GM11168 (cell line): Measurements from ENCODE around the gene TTLL6.

Experiments
- in situ Hi-C: fragments of 300-500 bp; cut with MboI; formaldehyde crosslinking; loops from one replicate; pipeline ENCODE4 v1.12.0; 2022; ENCODE audit warnings: low sequenced_read_pairs; ENCODE audit not compliant: unreplicated experiment

TTLL6 gene

DNA sequence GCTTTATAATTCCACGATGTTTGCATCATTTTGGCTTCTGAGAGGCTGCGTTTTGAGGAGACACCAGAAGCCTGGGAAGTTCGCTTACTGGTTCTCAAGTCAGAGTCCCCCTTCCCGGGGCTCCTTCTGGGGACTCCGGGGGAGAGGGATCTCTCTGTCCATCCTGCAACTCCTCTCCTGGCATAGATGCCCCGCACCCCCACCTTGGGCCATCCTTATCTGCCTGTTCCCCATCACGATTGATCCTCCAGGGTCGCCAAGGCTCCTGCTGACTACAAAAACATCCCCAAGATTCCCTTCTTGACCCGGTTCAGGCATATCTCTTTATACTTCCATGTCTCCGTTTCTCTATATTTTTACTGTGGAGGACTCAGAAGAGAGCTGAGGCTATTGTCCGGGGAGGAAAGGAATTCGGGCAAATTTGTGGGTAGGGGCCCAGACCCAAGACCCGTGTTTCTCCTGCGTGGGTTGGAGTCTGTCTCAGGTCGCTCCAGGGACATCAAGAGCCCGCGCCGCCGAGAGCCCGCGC is 70.0 kb downstream of the TTLL6 start:
- in situ Hi-C loops: no loop called here

DNA sequence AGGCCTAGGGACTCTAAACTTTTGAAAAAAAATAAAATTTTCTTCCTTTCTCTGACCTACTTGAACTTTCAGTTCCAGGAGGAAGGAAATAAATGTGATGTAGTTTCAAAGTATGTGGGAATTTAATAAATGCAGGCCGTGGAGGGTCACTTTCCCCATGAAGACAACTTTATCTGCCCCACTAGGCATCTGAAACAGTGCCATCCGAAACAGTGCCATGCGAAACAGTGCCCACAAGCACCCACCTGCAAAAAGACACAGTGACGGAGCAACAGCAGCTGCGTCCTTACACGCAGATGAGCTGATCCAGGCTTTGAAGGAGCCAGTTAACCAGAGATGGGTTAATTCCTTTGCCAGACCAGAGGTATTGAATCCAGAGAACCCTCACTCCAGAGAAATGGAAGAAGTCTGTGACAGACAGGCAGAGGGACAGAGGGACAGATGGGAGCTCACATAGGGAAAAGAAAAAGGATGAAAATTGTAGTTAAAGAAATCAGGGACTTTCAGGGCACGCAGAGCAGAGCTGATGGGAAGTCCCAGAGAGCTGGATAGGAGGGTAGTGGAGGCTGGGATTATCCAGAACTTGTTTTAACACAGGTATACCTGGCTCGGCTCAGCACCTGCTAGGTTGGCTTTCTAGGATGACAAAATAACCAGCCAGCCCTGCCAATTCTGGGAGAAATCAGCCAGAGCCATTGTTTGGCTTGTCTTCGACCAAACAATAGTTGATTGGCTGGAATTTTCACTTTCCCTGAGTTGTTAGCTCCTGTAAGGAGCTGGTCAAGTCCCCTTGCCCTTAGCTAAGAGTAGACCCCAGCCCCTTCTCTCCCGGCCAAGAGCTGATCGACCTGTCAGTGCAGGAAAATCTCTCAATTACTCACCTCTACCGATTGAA is 71.4 kb downstream of the TTLL6 start:
- in situ Hi-C loops: no loop called here

DNA sequence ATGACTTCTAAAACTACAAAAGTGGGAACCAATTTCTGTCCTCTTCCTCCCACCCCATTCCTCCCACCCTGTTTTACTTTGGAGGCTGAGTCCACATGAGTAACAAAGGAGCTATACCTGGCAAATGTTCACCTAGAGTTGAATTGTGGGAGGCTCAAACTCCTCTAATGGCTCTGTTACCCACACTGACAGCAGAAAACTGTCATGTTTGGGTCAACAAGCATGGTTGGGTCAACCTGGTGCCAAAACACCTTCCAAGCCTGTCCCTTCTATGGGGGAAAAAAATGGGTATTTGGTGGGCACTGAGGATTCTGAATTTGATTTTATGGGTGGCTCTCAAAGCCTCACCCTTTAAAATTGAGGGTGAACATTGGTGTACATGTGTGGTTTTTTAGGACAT is 76.5 kb downstream of the TTLL6 start:
- in situ Hi-C loops: no loop called here

DNA sequence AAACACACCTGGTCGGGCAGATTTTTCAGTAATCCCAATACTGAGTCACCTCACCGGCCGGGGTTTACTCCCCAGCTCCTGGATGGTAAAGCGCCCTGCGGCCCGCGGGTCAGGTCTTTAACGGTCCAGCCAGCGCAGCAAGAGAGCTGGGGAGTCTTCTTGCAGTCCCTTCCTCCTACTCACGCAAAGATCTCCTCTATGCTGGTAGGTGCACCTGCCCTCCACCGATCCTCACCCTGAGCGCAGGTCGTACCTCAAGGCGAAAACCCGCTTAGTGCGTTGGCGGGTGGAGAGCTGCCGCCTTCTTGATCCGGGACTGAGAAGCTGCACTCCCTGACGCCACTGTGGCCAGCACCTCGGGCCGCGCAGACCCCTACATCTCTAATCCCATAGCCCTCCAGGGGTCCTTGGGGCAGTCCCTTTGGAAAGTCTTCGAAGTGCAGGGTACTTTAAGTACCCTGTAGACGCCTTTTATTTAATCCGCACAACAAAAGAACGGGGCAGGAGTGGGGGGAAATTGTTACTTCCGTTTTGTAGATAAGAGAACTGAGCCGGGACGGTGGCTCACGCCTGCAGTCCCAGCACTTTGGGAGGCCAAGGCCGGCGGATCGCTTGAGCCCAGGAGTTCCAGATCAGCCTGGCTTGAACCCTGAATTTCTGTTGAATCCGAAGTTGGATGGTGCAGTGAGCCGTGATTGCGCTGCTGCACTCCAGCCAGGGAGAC is 78.1 kb downstream of the TTLL6 start:
- in situ Hi-C loops: no loop called here

DNA sequence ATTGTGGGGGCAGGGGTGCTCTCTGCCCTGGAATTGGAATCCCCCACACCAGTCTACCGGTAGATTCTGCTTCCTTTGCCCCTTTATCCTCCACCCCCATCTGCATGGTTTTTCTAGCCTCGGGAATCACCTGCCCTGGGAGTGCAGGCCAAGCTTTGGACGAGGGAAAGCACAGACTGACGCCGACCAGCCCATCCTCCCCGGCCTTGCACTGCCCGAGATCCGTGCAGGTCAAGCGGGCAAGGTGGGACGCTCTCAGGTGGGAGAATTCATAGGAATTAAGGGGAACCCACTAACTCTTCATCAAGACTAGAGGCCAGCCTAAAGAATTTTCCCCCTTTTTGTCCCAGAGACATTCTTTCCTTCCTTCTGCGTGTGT is 78.6 kb downstream of the TTLL6 start:
- in situ Hi-C loops: no loop called here

DNA sequence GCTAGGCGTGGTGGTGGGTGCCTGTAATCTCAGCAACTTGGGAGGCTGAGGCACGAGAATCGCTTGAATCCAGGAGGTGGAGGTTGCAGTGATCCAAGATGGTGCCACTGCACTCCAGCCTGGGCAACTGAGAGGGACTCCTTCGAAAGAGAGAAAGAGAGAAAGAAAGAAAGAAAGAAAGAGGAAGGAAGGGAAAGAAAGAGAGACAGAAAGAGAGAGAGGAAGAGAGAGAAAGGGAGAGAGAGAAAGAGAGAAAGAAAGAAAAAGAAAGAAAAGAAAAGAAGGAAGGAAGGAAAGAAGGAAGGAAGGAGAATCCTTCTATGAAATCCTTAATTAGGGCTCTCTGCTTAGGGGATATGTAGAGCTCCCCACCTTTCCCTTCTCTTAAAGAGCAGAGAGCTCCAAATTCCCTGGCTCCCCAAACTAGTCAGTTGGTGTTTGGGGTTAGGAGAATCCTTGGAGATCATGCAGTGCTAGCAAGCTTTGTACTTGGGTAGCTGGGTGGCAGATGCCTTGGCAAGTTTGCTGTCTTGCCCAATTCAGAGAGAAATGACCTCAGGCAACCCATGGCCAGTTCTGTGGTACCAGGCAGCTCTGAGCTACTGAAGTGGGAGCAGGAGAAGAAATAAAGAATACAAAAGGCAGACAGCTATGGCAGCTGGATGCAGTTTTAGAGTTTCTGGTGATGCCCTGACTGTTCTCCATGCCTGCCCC is 79.5 kb downstream of the TTLL6 start:
- in situ Hi-C loops: no loop called here

DNA sequence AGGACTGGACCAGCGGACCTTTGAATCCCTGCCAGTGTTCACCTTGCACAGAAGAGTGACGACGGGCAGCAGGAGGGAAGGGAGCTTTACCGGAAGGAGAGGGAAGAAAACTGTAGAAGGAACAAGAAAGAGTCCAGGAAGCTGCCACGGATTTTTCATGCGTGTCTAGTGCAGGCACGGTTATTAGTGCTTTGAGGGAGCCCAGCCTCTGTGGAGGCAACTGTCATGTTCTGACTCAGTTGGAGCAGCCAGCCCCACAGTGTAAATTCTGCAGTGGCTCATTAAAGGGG is 82.0 kb downstream of the TTLL6 start:
- in situ Hi-C loops: no loop called here

DNA sequence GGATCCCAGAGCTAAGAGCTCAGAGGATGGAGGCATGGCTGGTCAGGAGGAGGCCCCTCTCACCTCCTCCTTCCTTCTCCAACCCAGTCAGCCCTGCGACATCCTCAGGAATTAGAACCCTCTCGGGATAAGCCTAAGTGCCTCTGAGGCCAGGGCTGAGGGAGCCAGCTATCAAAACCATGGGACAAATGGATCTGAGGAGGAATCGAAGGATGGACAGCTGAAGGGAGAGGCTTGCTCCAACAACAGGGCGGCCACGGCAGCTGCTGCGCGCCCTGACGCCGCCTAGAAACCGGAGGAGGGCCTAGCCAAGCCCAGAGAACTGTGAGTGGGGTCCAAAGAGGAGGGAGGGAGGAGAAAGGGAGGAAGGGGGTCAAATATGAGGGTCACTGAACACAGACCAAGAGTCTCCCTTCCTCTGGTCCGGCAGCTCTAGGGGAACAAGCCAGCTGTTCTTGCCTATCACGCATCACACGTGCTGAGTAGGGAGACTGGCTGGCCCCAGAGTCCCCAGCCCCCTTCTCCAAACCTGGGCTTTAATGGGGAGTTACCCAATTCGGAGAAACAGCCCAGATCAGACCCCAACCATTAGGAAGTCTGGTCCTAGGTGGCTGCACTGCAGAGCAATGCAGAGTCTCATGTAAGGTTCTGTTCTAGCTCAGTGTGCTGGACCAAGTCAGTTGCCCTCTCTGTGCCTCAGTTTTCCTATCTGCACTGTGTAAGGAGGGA is 82.5 kb downstream of the TTLL6 start:
- in situ Hi-C loops: no loop called here

DNA sequence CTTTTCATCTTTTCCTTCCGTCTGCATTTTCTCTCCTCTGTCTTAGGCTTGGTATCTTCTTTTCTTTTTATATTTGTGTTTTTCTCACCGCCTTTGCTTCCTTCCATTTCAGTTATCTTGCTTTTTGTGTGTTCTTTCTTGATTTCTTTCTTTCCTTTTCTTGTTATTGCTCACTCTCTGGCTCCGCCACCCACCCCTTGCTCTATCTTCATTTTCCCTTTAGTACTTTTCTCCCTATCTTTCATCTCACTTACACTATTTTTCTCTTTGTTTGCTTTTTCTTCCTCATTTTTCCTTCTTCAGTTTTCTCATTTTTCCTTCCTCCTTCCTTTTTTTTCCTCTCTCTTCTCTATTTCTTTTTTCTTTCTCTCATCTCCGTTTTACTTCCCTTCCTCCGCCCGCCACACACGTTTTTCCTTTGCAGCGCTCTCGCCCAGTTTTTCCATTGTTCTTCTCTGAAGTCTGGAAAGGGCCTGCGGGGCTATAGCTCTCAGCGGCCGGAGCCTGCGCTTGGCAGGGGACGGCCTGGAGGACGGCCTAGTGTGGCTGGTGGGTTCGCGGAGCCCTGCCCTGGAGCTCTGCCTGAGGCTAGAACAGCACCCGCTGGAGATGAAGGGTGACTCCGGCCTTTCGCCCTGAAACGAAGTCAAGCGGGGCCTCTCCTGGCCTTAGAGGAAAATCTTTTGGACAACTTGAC is 83.2 kb downstream of the TTLL6 start:
- in situ Hi-C loops: no loop called here

DNA sequence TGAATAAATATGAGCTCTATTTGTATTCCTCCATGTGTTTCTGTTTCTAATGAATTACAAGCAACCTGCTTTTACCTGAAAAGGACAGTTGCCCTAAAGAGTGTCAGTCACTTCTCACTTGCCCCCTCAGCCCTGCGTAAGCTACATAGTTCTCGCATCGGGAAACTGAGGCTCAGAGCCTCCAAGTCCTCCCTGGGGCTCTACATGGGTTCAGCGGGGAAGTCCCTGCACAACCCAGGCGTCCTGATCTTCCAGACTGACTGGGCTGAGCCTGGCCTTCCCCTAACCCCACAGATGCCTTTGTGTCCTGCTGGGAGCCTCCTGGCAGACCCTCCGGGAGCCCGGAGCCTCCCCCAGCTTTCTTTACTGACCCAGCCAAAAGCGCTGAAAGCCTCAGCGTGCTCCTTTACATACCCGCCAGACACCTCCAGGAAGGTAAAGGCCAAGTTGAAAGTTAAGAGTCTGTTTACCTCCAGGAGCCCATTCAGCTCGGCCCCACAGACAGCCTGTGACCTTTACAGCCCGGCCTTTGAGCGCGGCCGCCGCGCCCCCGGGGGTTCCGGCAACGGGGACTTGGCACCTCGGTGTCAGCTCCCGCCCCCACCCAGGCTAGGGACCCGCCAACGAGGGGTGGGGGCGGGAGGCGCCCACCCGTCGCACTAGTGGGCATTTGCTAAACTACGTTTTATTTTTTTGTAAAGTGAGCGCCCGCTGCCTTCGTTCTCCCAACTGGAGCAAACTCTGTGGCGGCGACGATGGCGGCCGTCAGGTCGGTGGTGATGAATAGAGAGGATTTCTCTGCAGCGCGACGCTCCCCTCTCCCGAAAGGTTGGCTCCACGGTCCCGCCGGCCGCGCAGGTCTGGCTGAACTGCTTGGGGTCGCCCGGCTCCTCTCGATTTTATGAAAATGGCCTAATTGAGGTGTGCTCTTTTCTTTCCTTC is 84.1 kb downstream of the TTLL6 start:
- in situ Hi-C loops: no loop called here

DNA sequence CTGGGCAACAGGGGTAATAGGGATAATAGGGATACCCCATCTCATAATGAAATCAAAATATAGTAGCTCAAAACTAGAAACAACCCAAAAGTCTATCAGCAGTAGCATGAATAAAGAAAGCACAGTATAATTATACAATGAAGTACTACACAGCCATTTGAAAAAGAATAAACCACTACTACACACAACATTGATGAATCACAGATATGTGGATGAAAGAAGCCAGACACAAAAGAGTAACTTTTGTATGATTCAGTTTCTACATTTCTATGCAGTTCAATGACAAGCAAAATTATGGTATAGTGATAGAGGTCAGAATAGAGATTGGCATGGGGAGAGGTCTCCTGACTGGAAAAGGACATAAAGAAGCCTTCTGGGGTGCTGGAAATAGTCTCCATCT is 85.7 kb downstream of the TTLL6 start:
- in situ Hi-C loops: no loop called here

DNA sequence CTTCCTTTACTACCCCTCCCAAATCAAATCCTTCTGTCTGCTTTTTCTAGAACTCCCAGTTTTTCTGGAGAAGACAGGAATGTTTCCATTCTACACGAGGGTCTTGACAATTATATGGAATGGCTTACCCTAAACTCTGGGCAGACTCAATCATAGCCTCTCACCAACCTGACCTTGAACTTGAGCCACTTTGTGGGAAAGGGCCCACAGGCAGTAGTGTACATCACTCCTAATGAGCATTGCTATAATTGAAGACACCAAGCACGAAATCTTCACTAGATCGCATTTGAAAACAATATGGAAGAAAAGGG is 86.8 kb downstream of the TTLL6 start:
- in situ Hi-C loops: no loop called here

DNA sequence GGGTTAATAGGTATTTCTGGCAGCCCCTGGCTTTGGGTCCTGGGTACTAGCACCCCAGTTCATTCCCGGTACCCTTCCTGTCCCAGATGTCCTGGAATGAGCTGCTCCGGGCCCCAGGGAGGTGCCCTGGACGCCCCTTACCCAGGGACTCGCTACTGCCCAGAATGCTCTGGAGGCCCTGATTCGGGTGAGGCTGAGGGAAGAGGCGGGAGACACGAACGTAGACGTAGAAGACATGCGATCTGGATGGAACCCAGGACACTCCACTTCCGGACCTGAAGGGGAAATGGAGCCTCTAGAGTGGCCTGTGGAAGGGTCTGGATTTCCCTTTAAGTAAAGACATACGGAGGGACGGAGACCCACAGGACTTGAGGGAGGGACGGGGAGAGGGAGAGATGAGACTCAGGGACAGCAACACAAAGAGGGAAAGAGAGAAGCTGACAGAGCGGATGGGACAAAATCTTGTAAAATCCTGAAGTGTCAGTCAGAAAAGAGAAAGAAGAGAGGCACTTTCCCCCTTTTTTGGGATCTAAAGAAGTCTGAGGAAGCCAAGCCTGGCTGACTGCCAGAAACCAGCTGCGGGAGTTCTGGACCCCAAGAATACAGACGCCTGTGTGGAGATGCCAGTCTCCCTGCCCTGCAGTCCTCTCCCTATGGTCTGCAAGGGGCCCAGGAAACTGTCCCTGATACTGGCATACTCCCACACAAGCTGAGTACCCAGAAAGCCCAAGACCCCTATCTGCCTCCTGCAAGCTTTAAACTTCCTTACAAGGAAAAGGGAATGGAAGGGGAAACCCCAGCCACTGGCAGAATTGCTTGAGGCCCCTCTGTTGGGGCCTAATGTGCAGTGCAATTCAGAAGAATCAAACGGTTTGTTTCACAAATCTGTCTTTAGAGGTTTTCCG is 87.4 kb downstream of the TTLL6 start:
- in situ Hi-C loops: no loop called here

DNA sequence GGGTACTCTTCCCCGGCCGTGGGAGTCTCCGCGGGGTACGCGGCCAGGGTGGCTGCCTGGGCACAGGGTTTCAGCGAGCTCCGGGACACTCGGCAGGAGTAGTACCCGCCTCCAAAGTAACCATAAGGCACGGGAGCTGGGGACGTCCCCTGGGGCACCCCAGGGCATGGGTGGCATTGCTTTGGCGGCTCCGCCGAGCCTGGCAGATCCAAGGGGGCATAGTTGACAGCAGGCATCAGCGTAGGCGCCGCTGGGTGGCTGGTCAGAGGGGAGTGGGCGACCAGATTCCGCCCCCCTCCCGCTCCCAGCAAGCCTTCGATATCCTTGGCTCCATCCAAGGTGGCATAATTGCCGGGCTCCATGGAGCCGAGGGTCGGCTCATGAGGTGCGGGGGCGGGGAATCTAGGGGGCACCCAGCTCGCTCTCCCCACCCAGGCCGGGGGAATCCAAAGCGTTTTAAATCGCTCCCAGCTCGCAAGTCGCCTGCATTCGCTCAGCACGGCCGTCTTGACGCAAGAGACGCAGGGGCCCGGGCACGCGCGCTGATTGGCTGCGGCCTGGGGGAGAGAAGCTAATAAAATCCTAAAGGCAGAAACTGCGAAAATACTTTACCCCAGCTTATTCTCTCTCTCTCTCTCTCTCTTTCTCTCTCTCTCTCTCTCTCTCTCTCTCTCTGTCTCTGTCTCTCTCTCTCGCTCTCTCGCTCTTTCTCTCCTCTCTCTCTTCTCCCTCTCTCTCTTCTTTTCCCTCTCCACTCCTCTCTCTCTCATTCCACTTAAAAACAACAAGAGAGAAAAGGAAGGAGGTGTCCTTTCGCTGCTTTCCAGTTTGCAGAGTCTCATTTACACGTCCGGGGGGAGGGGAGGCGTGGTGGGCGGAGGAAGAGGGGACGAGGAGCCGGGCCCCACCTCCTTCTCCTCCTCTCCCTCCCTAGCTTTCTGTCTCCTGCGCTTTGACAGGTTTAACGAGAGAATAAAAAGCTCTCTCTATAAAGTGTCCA is 88.5 kb downstream of the TTLL6 start, which contains the start of gene HOXB13:
TSS of gene HOXB13 (minus strand) at position 519 of the 1,000 bp plus-strand sequence. CDS start at position 362, 157 bp downstream.
- in situ Hi-C loops: no loop called here

DNA sequence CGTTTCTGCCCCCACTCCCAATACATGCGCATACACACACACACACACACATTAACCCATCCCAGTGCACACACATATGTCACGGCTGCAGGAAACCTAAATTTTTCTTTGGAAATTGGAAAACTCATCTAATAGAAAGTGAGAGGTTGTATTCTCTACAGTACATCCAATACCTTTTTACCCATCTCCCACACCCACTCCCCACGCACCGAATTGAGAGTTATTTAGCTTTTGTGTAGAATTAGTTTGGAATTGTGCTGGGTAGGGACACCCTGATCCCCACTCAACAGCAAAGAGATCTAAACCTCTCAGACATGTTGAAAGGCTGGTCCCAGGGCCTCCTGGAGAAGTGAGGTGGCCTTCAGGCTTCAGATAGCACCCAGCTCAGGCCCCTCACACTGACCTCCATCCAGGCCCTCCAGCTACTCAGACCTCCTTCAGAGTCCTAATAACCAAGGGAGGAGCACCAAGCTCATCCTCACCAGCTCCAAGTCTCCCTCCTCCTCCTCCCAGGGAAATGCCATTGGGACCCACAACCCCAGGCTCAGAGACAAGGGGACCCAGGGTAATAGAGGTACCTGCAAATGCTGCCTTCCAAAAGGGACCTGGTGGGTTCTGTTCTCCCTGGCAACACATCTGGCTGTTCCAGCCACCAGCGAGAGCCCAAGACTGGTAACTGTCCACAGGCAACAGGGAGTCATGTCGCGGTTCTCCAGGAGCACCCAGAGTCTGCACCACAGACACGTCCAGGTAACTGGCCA is 89.4 kb downstream of the TTLL6 start:
- in situ Hi-C loops: no loop called here

DNA sequence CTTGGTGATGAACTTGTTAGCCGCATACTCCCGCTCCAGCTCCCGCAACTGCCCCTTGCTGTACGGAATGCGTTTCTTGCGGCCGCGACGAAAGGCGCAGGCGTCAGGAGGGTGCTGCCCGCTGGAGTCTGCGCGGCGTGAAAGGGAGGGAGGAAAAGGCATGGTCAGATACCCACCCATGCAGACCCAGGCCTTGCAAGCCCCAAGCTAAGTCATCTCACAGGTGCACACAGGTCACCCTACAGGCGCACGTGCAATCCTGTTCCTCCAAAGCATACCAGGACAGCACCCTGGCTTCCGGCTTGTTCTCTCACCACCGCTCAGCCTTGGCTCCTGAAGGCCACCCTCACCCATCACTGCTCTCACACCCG is 90.1 kb downstream of the TTLL6 start:
- in situ Hi-C loops: no loop called here
